ENCODE measurements around the gene ZNF264.
"Not testable (repeated sequence)": the region's sequence is repeated elsewhere in the genome, so short reads cannot be mapped to it uniquely, and the experiment has no call there.

The ZNF264 gene

GRCh38 chr19:57191141-57192076 lies at the start of gene ZNF264:
ZNF264 (plus strand) TSS chr19:57191500; CDS start chr19:57191914, 414 bp downstream.
- DNase-seq, result peak; percentile 93

GRCh38 chr19:57141699-57142098 lies 49.6 kb upstream of the ZNF264 start:
- no peak for DNase-seq

GRCh38 chr19:57152921-57153320 lies 38.4 kb upstream of the ZNF264 start:
- no peak for DNase-seq

GRCh38 chr19:57161985-57162539 lies 29.2 kb upstream of the ZNF264 start:
- DNase-seq, result no peak

- no peak for DNase-seq
These were observed 25.5 kb upstream of the ZNF264 start for GRCh38 chr19:57165846-57166245.

- no peak for DNase-seq
These were observed 23.9 kb upstream of the ZNF264 start, which contains the start of gene DUXA for GRCh38 chr19:57167385-57167784. DUXA (minus strand) TSS chr19:57167485; CDS start chr19:57167443, 42 bp downstream.

GRCh38 chr19:57171551-57172081 lies 19.7 kb upstream of the ZNF264 start:
- DNase-seq, result peak; percentile 29

GRCh38 chr19:57190301-57190700 lies 999 bp upstream of the ZNF264 start:
- DNase-seq, result no peak

GRCh38 chr19:57192077-57192420 lies 749 bp downstream of the ZNF264 start:
- no peak for DNase-seq

- DNase-seq, result no peak
These were observed 1.7 kb downstream of the ZNF264 start for GRCh38 chr19:57192993-57193392.

GRCh38 chr19:57197874-57198273 lies 6.6 kb downstream of the ZNF264 start:
- DNase-seq, result not testable (repeated sequence)

GRCh38 chr19:57202160-57202559 lies 10.9 kb downstream of the ZNF264 start:
- DNase-seq, result no peak

- DNase-seq, result no peak
These were observed 19.1 kb downstream of the ZNF264 start for GRCh38 chr19:57210381-57210780.

GRCh38 chr19:57212109-57212508 lies 20.8 kb downstream of the ZNF264 start:
- DNase-seq, result no peak

- no peak for DNase-seq
These were observed 36.2 kb downstream of the ZNF264 start for GRCh38 chr19:57227502-57227901.

- DNase-seq, result no peak
These were observed 40.4 kb downstream of the ZNF264 start for GRCh38 chr19:57231686-57232085.

GRCh38 chr19:57233207-57233606 lies 41.9 kb downstream of the ZNF264 start:
- DNase-seq, result no peak

GRCh38 chr19:57239982-57240310 lies 48.6 kb downstream of the ZNF264 start:
- no peak for DNase-seq

- peak; percentile 96 for DNase-seq
These were observed 49.2 kb downstream of the ZNF264 start, which contains the start of gene ZNF805 for GRCh38 chr19:57240311-57241090. ZNF805 (plus strand) TSS chr19:57240632; CDS start chr19:57240892, 260 bp downstream.

- peak; percentile 26 for DNase-seq
These were observed 49.9 kb downstream of the ZNF264 start for GRCh38 chr19:57241176-57241575.

GRCh38 chr19:57242821-57243220 lies 51.5 kb downstream of the ZNF264 start:
- DNase-seq, result no peak

GRCh38 chr19:57244513-57244912 lies 53.2 kb downstream of the ZNF264 start:
- DNase-seq, result no peak

- no peak for DNase-seq
These were observed 53.8 kb downstream of the ZNF264 start for GRCh38 chr19:57245066-57245465.

All from DMS53 (cell line).